ENCODE results near the gene ARMC9. TPM values are rescaled to one million over a fixed set of nuclear protein-coding genes. Genes with fewer than 3 reads are reported as not detected.
"Not testable (repeated sequence)": the region's sequence is repeated elsewhere in the genome, so short reads cannot be mapped to it uniquely, and the experiment has no call there.

The ARMC9 gene
- total RNA-seq, 1 experiment from 2014 or later = 56.5 TPM

- DNase-seq (ENCODE audit: low spot score) = no peak
Measured at GRCh38 chr2:231396058-231396821, 197.8 kb downstream of the ARMC9 start.

GRCh38 chr2:231397011-231397927 is 198.8 kb downstream of the ARMC9 start:
- no peak for DNase-seq (ENCODE audit: low spot score)

- DNase-seq (ENCODE audit: low spot score) = no peak
Measured at GRCh38 chr2:231397928-231398294, 199.5 kb downstream of the ARMC9 start.

GRCh38 chr2:231398585-231398984 is 200.2 kb downstream of the ARMC9 start:
- no peak for DNase-seq (ENCODE audit: low spot score)

GRCh38 chr2:231399046-231399852 is 200.8 kb downstream of the ARMC9 start:
- DNase-seq (ENCODE audit: low spot score) = no peak

- no peak for DNase-seq (ENCODE audit: low spot score)
Measured at GRCh38 chr2:231399853-231400680, 201.6 kb downstream of the ARMC9 start.

- not testable (repeated sequence) for DNase-seq (ENCODE audit: low spot score)
Measured at GRCh38 chr2:231400681-231401080, 202.2 kb downstream of the ARMC9 start.

- not testable (repeated sequence) for DNase-seq (ENCODE audit: low spot score)
Measured at GRCh38 chr2:231401101-231401500, 202.7 kb downstream of the ARMC9 start.

GRCh38 chr2:231403421-231404182 is 205.2 kb downstream of the ARMC9 start:
- DNase-seq (ENCODE audit: low spot score) = not testable (repeated sequence)

GRCh38 chr2:231404183-231404578 is 205.8 kb downstream of the ARMC9 start:
- not testable (repeated sequence) for DNase-seq (ENCODE audit: low spot score)

- DNase-seq (ENCODE audit: low spot score) = not testable (repeated sequence)
Measured at GRCh38 chr2:231405601-231406367, 207.4 kb downstream of the ARMC9 start.

- not testable (repeated sequence) for DNase-seq (ENCODE audit: low spot score)
Measured at GRCh38 chr2:231407686-231408085, 209.3 kb downstream of the ARMC9 start.

- DNase-seq (ENCODE audit: low spot score) = not testable (repeated sequence)
Measured at GRCh38 chr2:231408304-231408703, 209.9 kb downstream of the ARMC9 start.

- DNase-seq (ENCODE audit: low spot score) = no peak
Measured at GRCh38 chr2:231409776-231410175, 211.3 kb downstream of the ARMC9 start.

GRCh38 chr2:231410293-231411004 is 212.0 kb downstream of the ARMC9 start:
- DNase-seq (ENCODE audit: low spot score) = no peak

GRCh38 chr2:231411237-231411636 is 212.8 kb downstream of the ARMC9 start:
- no peak for DNase-seq (ENCODE audit: low spot score)

GRCh38 chr2:231411831-231412617 is 213.6 kb downstream of the ARMC9 start:
- DNase-seq (ENCODE audit: low spot score) = peak; percentile 91

- no peak for DNase-seq (ENCODE audit: low spot score)
Measured at GRCh38 chr2:231412618-231412963, 214.2 kb downstream of the ARMC9 start.
